ENCODE data around the gene GLRA3. TPM values are rescaled to one million over a fixed set of nuclear protein-coding genes. Genes with fewer than 3 reads are reported as not detected.

The GLRA3 gene
- total RNA-seq, 1 donor from 2014 or later, result not detected

DNA sequence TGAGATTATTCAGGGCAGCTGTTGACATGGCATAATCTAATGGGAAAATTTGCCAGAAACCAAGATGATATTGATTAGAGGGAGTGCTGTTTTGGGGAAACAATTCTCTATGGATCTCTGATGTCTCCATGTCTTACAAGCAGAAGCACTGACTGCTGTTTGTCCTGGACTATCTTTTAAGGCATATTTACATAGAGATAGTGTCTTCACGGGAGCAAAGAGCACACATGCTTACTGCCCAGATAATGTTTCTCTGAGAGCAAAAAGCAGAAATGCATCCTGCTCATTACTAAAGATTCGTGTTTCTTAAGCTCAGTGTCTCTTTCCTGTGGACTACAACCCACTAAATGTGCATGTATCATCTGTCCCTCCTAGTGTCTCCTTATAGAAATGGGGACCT is 41.3 kb upstream of the GLRA3 start:
- Mint-ChIP-seq H3K9me3 (ENCODE audit: unreplicated experiment) (peaks cover 15% of the 10 kb centered on the region), H3K4me1 (ENCODE audit: unreplicated experiment) (peaks cover 3% of the 10 kb centered on the region), H3K36me3 (ENCODE audit: unreplicated experiment) (no peaks in the 10 kb centered on the region), H3K27me3 (ENCODE audit: unreplicated experiment) (peaks cover 4% of the 10 kb centered on the region), H3K4me3 (ENCODE audit: unreplicated experiment) (no peak overlapping the region), H3K27ac (ENCODE audit: unreplicated experiment) (no peak overlapping the region)
- TF ChIP-seq, protein P1, sequence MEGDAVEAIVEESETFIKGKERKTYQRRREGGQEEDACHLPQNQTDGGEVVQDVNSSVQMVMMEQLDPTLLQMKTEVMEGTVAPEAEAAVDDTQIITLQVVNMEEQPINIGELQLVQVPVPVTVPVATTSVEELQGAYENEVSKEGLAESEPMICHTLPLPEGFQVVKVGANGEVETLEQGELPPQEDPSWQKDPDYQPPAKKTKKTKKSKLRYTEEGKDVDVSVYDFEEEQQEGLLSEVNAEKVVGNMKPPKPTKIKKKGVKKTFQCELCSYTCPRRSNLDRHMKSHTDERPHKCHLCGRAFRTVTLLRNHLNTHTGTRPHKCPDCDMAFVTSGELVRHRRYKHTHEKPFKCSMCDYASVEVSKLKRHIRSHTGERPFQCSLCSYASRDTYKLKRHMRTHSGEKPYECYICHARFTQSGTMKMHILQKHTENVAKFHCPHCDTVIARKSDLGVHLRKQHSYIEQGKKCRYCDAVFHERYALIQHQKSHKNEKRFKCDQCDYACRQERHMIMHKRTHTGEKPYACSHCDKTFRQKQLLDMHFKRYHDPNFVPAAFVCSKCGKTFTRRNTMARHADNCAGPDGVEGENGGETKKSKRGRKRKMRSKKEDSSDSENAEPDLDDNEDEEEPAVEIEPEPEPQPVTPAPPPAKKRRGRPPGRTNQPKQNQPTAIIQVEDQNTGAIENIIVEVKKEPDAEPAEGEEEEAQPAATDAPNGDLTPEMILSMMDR (IDR thresholded peaks at IDR 0.05), result no peak
- DNase-seq (ENCODE audit: extremely low spot score, unreplicated experiment), result no peak

GRCh38 chr4:174869339-174869738 is 40.3 kb upstream of the GLRA3 start:
- Mint-ChIP-seq H3K9me3 (ENCODE audit: unreplicated experiment) (peaks cover 15% of the 10 kb centered on the region), H3K36me3 (ENCODE audit: unreplicated experiment) (no peaks in the 10 kb centered on the region), H3K27ac (ENCODE audit: unreplicated experiment) (no peak overlapping the region), H3K4me3 (ENCODE audit: unreplicated experiment) (no peak overlapping the region), H3K27me3 (ENCODE audit: unreplicated experiment) (peaks cover 4% of the 10 kb centered on the region), H3K4me1 (ENCODE audit: unreplicated experiment) (peaks cover 3% of the 10 kb centered on the region)
- DNase-seq (ENCODE audit: extremely low spot score, unreplicated experiment), result no peak
- TF ChIP-seq, protein P1 (IDR thresholded peaks at IDR 0.05), result no peak

DNA sequence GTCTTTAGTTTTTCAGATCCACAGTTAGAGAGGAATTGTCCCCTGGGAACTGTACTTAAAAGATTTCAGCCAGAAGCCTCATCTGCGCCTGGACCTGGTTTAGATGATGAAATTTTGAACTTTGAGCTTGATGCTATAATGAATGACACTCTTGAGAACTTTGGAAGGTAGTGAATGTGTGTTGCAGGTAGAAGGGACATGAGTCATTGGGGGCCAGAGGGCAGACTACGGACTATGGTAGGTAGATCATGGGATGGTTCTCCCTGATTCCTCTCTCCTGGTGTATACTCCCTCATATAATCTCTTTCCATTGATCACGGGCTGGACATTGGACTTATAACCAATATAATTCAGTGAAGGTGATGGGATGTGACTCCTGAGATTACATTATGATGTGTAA is 38.9 kb upstream of the GLRA3 start:
- H3K4me3 Mint-ChIP-seq (ENCODE audit: unreplicated experiment), result no peak overlapping the region
- no peaks in the 10 kb centered on the region for H3K36me3 Mint-ChIP-seq (ENCODE audit: unreplicated experiment)
- DNase-seq (ENCODE audit: extremely low spot score, unreplicated experiment), result no peak
- H3K27me3 Mint-ChIP-seq (ENCODE audit: unreplicated experiment), result peaks cover 4% of the 10 kb centered on the region
- TF ChIP-seq, protein P1 (IDR thresholded peaks at IDR 0.05), result no peak
- H3K27ac Mint-ChIP-seq (ENCODE audit: unreplicated experiment), result no peak overlapping the region
- peaks cover 15% of the 10 kb centered on the region for H3K9me3 Mint-ChIP-seq (ENCODE audit: unreplicated experiment)
- H3K4me1 Mint-ChIP-seq (ENCODE audit: unreplicated experiment), result no peaks in the 10 kb centered on the region

DNA sequence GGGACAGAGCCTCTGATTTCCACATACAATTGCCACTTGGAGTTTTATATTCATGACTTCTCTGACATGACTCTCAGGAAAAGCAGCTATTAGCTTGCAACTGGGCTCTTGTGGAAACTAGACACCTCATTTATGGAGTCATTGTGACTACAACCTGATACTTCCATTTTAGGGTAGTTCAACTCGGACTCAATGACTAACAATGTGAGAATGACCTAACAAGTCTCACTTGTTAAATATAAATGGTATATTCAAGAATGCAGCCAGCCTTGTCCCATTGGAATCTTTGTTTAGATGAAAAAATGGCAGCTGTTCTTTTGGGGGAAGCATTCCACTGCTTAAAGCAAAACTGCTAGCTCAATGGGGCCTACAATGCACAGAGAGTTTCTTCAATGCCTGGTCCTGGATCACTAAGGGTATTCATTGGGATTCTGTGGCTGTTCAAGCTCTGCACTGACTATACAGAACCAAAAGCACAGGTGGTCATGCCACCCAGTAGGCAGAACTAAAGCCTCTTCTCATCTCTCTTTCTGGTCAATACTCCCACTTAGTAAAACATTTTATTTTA is 36.5 kb upstream of the GLRA3 start:
- Mint-ChIP-seq H3K36me3 (ENCODE audit: unreplicated experiment) (no peaks in the 10 kb centered on the region), H3K4me3 (ENCODE audit: unreplicated experiment) (no peak overlapping the region), H3K4me1 (ENCODE audit: unreplicated experiment) (no peaks in the 10 kb centered on the region), H3K27me3 (ENCODE audit: unreplicated experiment) (peaks cover 4% of the 10 kb centered on the region), H3K27ac (ENCODE audit: unreplicated experiment) (no peak overlapping the region), H3K9me3 (ENCODE audit: unreplicated experiment) (peaks cover 22% of the 10 kb centered on the region)
- TF ChIP-seq, protein P1 (IDR thresholded peaks at IDR 0.05), result no peak
- DNase-seq (ENCODE audit: extremely low spot score, unreplicated experiment), result no peak

DNA sequence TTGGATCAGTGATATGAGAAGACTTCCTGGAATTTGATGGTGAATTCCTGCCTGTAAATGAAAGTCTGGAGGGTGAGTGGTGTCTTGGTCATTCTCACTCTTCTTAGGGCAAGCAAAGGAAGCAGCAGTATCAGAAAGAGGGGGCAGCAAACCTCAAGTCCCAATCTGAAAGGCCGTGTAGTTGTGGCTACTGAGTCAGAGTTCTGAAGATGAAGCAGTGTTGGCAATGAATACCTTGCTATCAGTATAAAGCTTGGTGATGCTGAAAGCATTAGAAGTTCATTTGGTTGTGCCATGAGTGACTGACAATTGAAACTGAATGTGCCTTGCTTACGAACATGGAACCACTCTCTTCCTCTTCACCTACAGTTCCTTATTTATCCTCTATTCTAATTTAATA is 35.0 kb upstream of the GLRA3 start:
- H3K27ac Mint-ChIP-seq (ENCODE audit: unreplicated experiment), result no peak overlapping the region
- DNase-seq (ENCODE audit: extremely low spot score, unreplicated experiment), result no peak
- TF ChIP-seq, protein P1 (IDR thresholded peaks at IDR 0.05), result no peak
- no peaks in the 10 kb centered on the region for H3K36me3 Mint-ChIP-seq (ENCODE audit: unreplicated experiment)
- H3K9me3 Mint-ChIP-seq (ENCODE audit: unreplicated experiment), result peaks cover 28% of the 10 kb centered on the region
- peaks cover 4% of the 10 kb centered on the region for H3K27me3 Mint-ChIP-seq (ENCODE audit: unreplicated experiment)
- no peak overlapping the region for H3K4me3 Mint-ChIP-seq (ENCODE audit: unreplicated experiment)
- no peaks in the 10 kb centered on the region for H3K4me1 Mint-ChIP-seq (ENCODE audit: unreplicated experiment)

Measured in osteocyte (in vitro differentiated cells).